HG03558 (cell line): ENCODE measurements around the gene FOXR1.

Source experiments
- ATAC-seq: cut with Tn5 transposase; IDR thresholded peaks from one replicate; pipeline ENCODE4 v1.9.1; 2021; ENCODE audit warnings: moderate number of reproducible peaks; ENCODE audit not compliant: unreplicated experiment; ENCODE audit errors: extremely low read depth

FOXR1 gene

DNA sequence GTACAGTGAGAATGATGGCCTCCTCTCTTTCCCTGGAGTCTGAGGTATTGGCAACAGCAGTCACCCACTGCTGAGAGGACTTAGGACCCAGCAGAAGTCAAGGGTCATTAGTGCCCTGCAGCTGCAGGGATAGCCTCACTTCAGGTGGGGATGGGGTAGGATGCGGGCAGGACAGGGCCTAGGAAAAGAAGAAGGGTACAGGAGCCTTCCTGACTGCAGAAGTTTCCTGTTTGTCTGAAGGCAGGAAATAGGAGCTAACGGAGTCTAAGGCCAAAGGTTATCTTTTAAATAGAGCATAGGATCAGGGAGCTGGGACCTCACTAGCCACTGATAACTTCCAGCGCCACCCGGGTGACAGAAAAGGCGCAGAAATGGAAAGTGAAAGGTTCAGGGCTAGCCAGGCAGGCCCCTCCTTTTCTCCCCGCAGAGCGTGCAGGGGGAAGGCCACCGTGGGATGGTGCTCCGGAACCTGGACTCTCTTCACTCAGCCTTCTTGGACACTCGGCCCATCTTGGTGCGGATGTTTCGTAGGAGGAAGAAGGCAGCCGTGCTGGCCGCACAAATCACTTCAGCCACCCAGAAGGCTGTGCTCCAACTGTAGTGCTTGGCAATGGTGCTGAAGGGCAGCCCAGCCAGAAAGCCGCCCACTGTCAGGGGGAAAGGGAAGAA, 53.0 kb downstream of the FOXR1 start:
- ATAC-seq: no peak

GRCh38 chr11:119025099-119025473, 53.5 kb downstream of the FOXR1 start:
- no peak for ATAC-seq

- no peak for ATAC-seq
Observed at GRCh38 chr11:119025541-119025940, 54.0 kb downstream of the FOXR1 start.

DNA sequence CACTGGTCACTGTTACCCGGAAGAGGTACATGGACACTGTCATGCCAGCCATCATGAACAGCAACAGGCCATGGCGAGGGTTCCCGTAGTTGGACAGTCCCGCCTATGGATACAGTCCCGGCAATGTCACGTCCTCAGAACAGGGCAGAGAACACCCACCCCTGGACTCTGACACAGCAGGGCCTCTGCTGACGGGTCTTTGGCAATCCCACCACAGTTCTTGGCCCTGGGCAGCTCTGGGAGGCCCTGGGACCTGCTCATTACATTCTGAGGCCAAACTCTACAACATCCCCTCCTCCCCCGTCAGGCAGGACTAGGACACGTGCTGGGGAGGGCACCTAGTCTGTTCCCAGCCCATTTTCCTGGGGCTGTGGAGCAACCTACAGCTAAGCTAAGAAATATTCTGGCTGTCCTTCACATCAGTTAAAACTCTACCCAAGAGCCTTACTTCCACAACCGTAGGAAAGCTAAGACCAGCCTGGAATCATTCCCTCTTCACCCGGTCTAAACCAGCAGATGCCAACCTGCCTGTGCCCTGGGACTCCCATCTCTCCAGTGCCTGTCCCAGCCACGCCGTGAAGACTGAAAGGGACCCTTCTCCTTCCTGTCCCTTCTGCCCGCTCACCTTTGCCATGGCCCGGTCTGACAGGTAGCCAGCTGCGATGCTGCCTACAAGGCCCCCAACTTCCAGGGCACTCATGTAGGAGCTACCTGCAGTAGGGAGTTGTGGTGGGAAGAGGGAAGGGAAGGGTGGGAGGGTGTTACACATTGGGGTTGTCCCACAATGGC, 54.6 kb downstream of the FOXR1 start:
- no peak for ATAC-seq

- ATAC-seq: no peak
Observed at GRCh38 chr11:119026970-119027369, 55.4 kb downstream of the FOXR1 start.

- ATAC-seq: no peak
Observed at GRCh38 chr11:119027561-119028345, 56.2 kb downstream of the FOXR1 start.

- no peak for ATAC-seq
Observed at GRCh38 chr11:119028346-119029068, 56.9 kb downstream of the FOXR1 start.

DNA sequence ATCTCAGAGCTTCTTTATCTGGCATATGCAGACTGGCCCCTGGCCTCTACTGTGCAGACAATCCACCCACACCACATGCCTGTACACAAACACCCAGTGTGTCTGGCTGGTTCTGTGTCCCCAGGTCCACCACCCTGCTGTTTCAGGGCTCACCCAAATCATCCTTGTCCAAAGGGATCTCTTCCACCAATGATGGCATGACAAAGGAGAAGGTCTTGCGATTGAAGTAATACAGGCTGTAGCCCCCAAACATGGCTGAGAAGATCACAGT, 57.4 kb downstream of the FOXR1 start:
- no peak for ATAC-seq

- no peak for ATAC-seq
Observed at GRCh38 chr11:119029340-119030028, 57.9 kb downstream of the FOXR1 start.

DNA sequence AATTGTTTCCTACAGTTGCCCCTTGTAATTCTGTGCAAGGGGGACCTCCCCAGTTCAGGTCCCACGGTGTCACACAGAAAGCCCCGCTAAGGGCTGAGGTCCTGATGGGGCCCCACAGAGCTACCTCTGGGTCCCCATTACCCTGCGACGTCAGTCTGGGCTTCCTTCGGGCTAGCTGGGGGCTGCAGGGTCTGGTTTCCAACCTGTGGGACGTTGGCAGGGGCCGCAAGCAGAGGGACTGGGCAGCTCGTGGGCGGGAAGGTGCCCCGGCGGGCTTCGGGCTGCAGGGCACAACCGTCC, 58.4 kb downstream of the FOXR1 start:
- no peak for ATAC-seq

- ATAC-seq: peak; percentile 82
Observed at GRCh38 chr11:119030329-119031047, 58.9 kb downstream of the FOXR1 start, which contains the start of gene SLC37A4. TSS of gene SLC37A4 (minus strand) at chr11:119030877.
